ENCODE results near the gene IL21R. TPM values are rescaled to one million over a fixed set of nuclear protein-coding genes. Genes with fewer than 3 reads are reported as not detected.

The IL21R gene
- total RNA-seq, 6 experiments from 2014 or later, result 0.96 to 1.8 (median 1.2) TPM

DNA sequence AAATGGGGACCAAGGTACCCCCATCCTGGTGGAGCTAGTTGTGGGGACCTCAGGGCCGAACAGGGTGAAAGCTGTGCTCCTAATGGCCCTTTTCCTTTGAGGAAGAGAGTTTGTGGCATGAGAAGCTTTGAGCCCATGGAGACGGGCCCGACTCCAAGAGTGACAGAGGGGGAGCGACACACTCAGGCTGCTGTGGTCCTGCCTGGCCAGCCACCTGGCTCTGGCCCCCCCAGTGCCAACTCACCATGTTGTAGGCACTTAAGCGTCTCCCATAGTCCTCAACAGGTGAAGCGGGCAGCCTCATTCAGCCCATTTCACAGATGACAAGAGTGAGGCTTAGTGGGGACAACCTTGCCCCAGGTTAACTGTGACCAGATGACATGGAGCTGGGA lies 1.6 kb downstream of the IL21R start:
- no peak overlapping the region for H3K27ac Mint-ChIP-seq
- H3K9me3 Mint-ChIP-seq, result no peaks in the 10 kb centered on the region
- no peak for DNase-seq
- H3K4me1 Mint-ChIP-seq (ENCODE audit: low read depth), result peaks cover 59% of the 10 kb centered on the region
- peaks cover 2% of the 10 kb centered on the region for H3K27me3 Mint-ChIP-seq (ENCODE audit: insufficient read depth)
- no peak overlapping the region for H3K4me3 Mint-ChIP-seq
- TF ChIP-seq CTCF (IDR thresholded peaks at IDR 0.05), result no peak
- peaks cover 5% of the 10 kb centered on the region; the same call in 1 of the 2 replicates for H3K36me3 Mint-ChIP-seq (ENCODE audit: low read depth)

GRCh38 chr16:27404163-27404823 lies 2.3 kb downstream of the IL21R start:
- no peak for DNase-seq
- Mint-ChIP-seq H3K4me3 (no peak overlapping the region), H3K4me1 (ENCODE audit: low read depth) (peaks cover 62% of the 10 kb centered on the region), H3K27me3 (ENCODE audit: insufficient read depth) (peaks cover 2% of the 10 kb centered on the region), H3K36me3 (ENCODE audit: low read depth) (peaks cover 5% of the 10 kb centered on the region; the same call in 1 of the 2 replicates), H3K27ac (no peak overlapping the region; the same call in 1 of the 2 replicates), H3K9me3 (no peaks in the 10 kb centered on the region)
- TF ChIP-seq CTCF (IDR thresholded peaks at IDR 0.05), result no peak

DNA sequence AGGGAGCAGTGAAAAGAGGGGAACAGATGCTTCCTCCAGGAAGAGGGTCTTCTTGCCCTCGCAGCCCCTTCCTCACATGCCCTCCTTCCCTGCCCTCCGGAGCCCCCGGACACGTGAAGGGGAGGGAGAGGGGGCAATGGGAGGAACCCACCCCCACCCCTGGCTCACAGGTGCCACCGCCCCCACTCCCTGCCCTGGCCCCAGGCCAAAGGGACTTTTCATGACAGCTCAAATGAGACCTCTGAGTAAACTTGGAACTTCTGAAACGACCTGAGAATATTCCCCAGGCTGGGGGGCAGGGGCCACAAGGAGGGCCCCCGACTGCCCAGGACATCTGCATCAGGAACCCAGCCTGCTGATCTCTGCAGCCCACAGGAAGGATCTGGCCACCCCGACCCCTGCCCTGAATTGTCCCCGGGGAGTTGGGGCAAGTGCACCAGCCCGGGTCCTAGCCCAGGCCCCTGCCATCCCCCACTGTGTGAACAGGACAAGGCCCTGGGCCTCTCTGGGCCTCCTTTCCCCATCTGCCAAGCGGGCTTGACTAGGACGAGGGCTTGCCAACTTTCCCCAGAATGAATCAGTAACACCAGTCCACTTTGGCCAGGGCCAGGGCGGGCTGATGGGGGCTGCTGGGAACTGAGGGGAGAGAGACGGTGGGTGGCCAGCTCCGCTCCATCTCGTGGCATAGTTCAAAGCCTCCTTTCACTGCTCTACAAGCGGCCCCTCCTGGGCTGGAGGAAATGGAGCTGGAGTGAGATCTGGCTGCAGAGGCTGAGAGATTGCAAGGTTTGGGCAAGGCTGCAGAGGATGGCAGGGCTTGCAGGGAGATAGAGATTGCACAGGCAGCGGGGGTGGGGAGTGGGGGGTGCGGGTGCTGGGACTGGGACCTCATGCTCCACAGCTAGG lies 3.8 kb downstream of the IL21R start:
- TF ChIP-seq CTCF (IDR thresholded peaks at IDR 0.05), result no peak
- Mint-ChIP-seq H3K9me3 (no peaks in the 10 kb centered on the region), H3K4me3 (no peak overlapping the region), H3K36me3 (ENCODE audit: low read depth) (peaks cover 5% of the 10 kb centered on the region; the same call in 1 of the 2 replicates), H3K27ac (no peak overlapping the region; the same call in 1 of the 2 replicates), H3K4me1 (ENCODE audit: low read depth) (peaks cover 56% of the 10 kb centered on the region), H3K27me3 (ENCODE audit: insufficient read depth) (peaks cover 2% of the 10 kb centered on the region; the same call in 1 of the 2 replicates)
- no peak for DNase-seq

DNA sequence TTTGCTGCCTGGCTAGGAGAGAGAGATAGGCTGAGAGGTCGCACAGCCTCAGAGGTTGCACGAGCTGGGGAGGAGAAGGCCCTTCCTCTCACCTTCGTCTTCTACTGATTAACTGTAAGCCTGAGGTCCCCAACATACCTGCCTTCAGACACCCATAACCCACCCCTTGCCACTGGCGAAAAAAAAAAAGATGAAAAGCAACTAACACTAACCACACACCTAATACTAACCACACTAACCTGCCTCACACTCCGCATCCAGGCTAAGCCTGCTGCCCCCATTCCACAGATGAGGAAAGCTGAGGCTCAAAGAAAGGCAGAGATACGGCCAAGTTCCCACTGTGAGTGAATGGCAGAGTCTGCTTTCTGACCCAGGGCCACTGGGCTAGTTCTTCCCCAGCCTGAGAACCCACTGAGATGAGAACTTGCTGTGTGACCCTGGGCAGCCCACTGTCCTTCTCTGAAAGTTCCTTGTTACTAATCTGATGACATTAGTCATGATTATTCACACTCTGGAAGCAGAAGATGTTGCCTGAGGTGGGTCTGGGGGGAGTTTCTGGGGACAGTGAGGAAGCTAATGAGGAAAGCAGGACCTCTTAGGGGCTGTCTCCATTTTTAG lies 4.6 kb downstream of the IL21R start:
- Mint-ChIP-seq H3K4me1 (ENCODE audit: low read depth) (peaks cover 47% of the 10 kb centered on the region), H3K27ac (peak overlapping the region; percentile 83), H3K9me3 (no peaks in the 10 kb centered on the region), H3K4me3 (no peak overlapping the region), H3K27me3 (ENCODE audit: insufficient read depth) (peaks cover 2% of the 10 kb centered on the region; the same call in 1 of the 2 replicates), H3K36me3 (ENCODE audit: low read depth) (peaks cover 5% of the 10 kb centered on the region; the same call in 1 of the 2 replicates)
- DNase-seq, result no peak
- no peak for TF ChIP-seq CTCF (IDR thresholded peaks at IDR 0.05)

- DNase-seq, result no peak
- H3K36me3 Mint-ChIP-seq (ENCODE audit: low read depth), result peaks cover 10% of the 10 kb centered on the region; the same call in 1 of the 2 replicates
- no peak for TF ChIP-seq CTCF (IDR thresholded peaks at IDR 0.05)
- H3K9me3 Mint-ChIP-seq, result no peaks in the 10 kb centered on the region
- peaks cover 42% of the 10 kb centered on the region for H3K4me1 Mint-ChIP-seq (ENCODE audit: low read depth)
- H3K27ac Mint-ChIP-seq, result peak overlapping the region; percentile 83
- H3K4me3 Mint-ChIP-seq, result no peak overlapping the region
- H3K27me3 Mint-ChIP-seq (ENCODE audit: insufficient read depth), result peaks cover 2% of the 10 kb centered on the region; the same call in 1 of the 2 replicates
Observed at GRCh38 chr16:27407133-27407532, 5.2 kb downstream of the IL21R start.
